Parathyroid adenoma (tissue), 2 donors: ENCODE data around the gene ENAH.
"Not testable (repeated sequence)": the region's sequence is repeated elsewhere in the genome, so short reads cannot be mapped to it uniquely, and the experiment has no call there.

Source experiments
- H2AFZ ChIP-seq: fragments of 300-600 bp; sonication (generic); one replicate; pipeline ENCODE4 v1.7.0; 2017; ENCODE audit warnings: antibody characterized with exemption, mild to moderate bottlenecking
- H3K27ac ChIP-seq: fragments of 300-600 bp; sonication (generic); one replicate; pipeline ENCODE4 v1.7.0; 2017
- H3K27me3 ChIP-seq: fragments of 300-600 bp; sonication (generic); one replicate; pipeline ENCODE4 v1.7.0; 2017; ENCODE audit warnings: low read length; ENCODE audit not compliant: control insufficient read depth, insufficient read depth
- H3K36me3 ChIP-seq: fragments of 300-600 bp; sonication (generic); one replicate; pipeline ENCODE4 v1.7.0; 2017; ENCODE audit warnings: low read length; ENCODE audit not compliant: control insufficient read depth, insufficient read depth
- H3K4me1 ChIP-seq: fragments of 300-600 bp; sonication (generic); one replicate; pipeline ENCODE4 v1.7.0; 2017; ENCODE audit warnings: control low read depth
- H3K4me2 ChIP-seq: fragments of 300-600 bp; sonication (generic); one replicate; pipeline ENCODE4 v1.7.0; 2017; ENCODE audit warnings: low read length
- H3K4me3 ChIP-seq: fragments of 300-600 bp; sonication (generic); one replicate; pipeline ENCODE4 v1.7.0; 2017; ENCODE audit warnings: low read depth, low read length
- H3K79me2 ChIP-seq: fragments of 300-600 bp; sonication (generic); one replicate; pipeline ENCODE4 v1.7.0; 2017; ENCODE audit warnings: control low read depth
- H3K9ac ChIP-seq: fragments of 300-600 bp; sonication (generic); one replicate; pipeline ENCODE4 v1.7.0; 2017; ENCODE audit warnings: mild to moderate bottlenecking
- H3K9me3 ChIP-seq: fragments of 300-600 bp; sonication (generic); one replicate; pipeline ENCODE4 v1.7.0; 2017; ENCODE audit warnings: low read length; ENCODE audit not compliant: control insufficient read depth
- CTCF ChIP-seq: fragments of 300-600 bp; sonication (generic); IDR thresholded peaks from one replicate; pipeline ENCODE4 v1.7.0; 2017; ENCODE audit warnings: antibody characterized with exemption, mild to moderate bottlenecking
- donor health status: primary hyperparathyroidism.

The ENAH gene

GRCh38 chr1:225652729-225653462, at the start of gene ENAH:
TSS of gene ENAH (minus strand) at chr1:225653123. CDS start at chr1:225652690, 433 bp downstream.
- H3K4me3 ChIP-seq: peak within 1 kb of the TSS; percentile 76
- no peaks in the 10 kb centered on the region for H3K79me2 ChIP-seq
- H3K27me3 ChIP-seq: no peaks in the 10 kb centered on the region

GRCh38 chr1:225700889-225701465, 48.1 kb upstream of the ENAH start:
- H3K79me2 ChIP-seq: no peaks in the 10 kb centered on the region
- no peak for TF ChIP-seq CTCF
- peak overlapping the region; percentile 82 for H3K27ac ChIP-seq
- peak overlapping the region; percentile 54 for H2AFZ ChIP-seq
- H3K9ac ChIP-seq: no peak overlapping the region
- H3K27me3 ChIP-seq: no peaks in the 10 kb centered on the region
- H3K4me1 ChIP-seq: peaks cover 8% of the 10 kb centered on the region
- H3K9me3 ChIP-seq: no peaks in the 10 kb centered on the region
- no peak overlapping the region for H3K4me3 ChIP-seq
- no peaks in the 10 kb centered on the region for H3K36me3 ChIP-seq
- no peak overlapping the region for H3K4me2 ChIP-seq

More at GRCh38 chr1:225652729-225653462, at the start of gene ENAH:
- Histone ChIP-seq H3K4me1 (peaks cover 2% of the 10 kb centered on the region), H3K4me2 (peak within 1 kb of the TSS; percentile 87), H3K36me3 (no peaks in the 10 kb centered on the region), H3K9me3 (no peaks in the 10 kb centered on the region), H2AFZ (peak within 1 kb of the TSS; percentile 89), H3K9ac (peak within 1 kb of the TSS; percentile 87), H3K27ac (peak within 1 kb of the TSS; percentile 97)
- TF ChIP-seq CTCF: no peak

GRCh38 chr1:225700164-225700821, 47.4 kb upstream of the ENAH start:
- H3K27ac ChIP-seq: peak overlapping the region; percentile 82
- H3K36me3 ChIP-seq: no peaks in the 10 kb centered on the region
- H3K9ac ChIP-seq: no peak overlapping the region
- no peak overlapping the region for H3K4me2 ChIP-seq
- no peaks in the 10 kb centered on the region for H3K27me3 ChIP-seq
- peak overlapping the region; percentile 54 for H2AFZ ChIP-seq
- no peak overlapping the region for H3K4me3 ChIP-seq
- H3K79me2 ChIP-seq: no peaks in the 10 kb centered on the region
- no peak for TF ChIP-seq CTCF
- peaks cover 8% of the 10 kb centered on the region for H3K4me1 ChIP-seq
- no peaks in the 10 kb centered on the region for H3K9me3 ChIP-seq

- Histone ChIP-seq H3K79me2 (no peaks in the 10 kb centered on the region), H3K9ac (no peak overlapping the region), H3K4me2 (peak overlapping the region; percentile 11), H3K27ac (peak overlapping the region; percentile 82), H3K4me1 (peaks cover 9% of the 10 kb centered on the region), H3K9me3 (no peaks in the 10 kb centered on the region), H3K4me3 (no peak overlapping the region), H3K27me3 (no peaks in the 10 kb centered on the region), H2AFZ (peak overlapping the region; percentile 47), H3K36me3 (no peaks in the 10 kb centered on the region)
- TF ChIP-seq CTCF: no peak
Measured at GRCh38 chr1:225699336-225699735, 46.4 kb upstream of the ENAH start.

GRCh38 chr1:225698194-225698593, 45.3 kb upstream of the ENAH start:
- not testable (repeated sequence) for H3K27me3 ChIP-seq, H3K36me3 ChIP-seq, H3K4me3 ChIP-seq, H3K79me2 ChIP-seq, H2AFZ ChIP-seq, H3K27ac ChIP-seq, H3K9me3 ChIP-seq, H3K4me2 ChIP-seq, H3K9ac ChIP-seq
- H3K4me1 ChIP-seq: peaks cover 19% of the 10 kb centered on the region
